Chondrocyte (in vitro differentiated cells): ENCODE measurements around the gene ZNF672. TPM values are rescaled to one million over a fixed set of nuclear protein-coding genes. Genes with fewer than 3 reads are reported as not detected.
"Not testable (repeated sequence)": the region's sequence is repeated elsewhere in the genome, so short reads cannot be mapped to it uniquely, and the experiment has no call there.

Experiments
- DNase-seq: peaks from one replicate; pipeline ENCODE4 v3.0.0; 2021; ENCODE audit warnings: mixed read lengths, low spot score
- H3K27ac Mint-ChIP-seq: one replicate; pipeline ENCODE4 v1.8.0; 2021; ENCODE audit warnings: mild to moderate bottlenecking, moderate library complexity, mixed read lengths; ENCODE audit not compliant: unreplicated experiment
- H3K27me3 Mint-ChIP-seq: 2 replicates; pipeline ENCODE4 v1.8.0; 2021; ENCODE audit warnings: low read depth, mixed read lengths
- H3K36me3 Mint-ChIP-seq: 2 replicates; pipeline ENCODE4 v1.8.0; 2021; ENCODE audit warnings: low read depth, mixed read lengths
- H3K4me1 Mint-ChIP-seq: 2 replicates; pipeline ENCODE4 v1.8.0; 2021; ENCODE audit warnings: low read depth, mild to moderate bottlenecking, mixed read lengths
- H3K4me3 Mint-ChIP-seq: one replicate; pipeline ENCODE4 v1.8.0; 2021; ENCODE audit warnings: mild to moderate bottlenecking, moderate library complexity, mixed read lengths; ENCODE audit not compliant: unreplicated experiment
- H3K9me3 Mint-ChIP-seq: 2 replicates; pipeline ENCODE4 v1.8.0; 2021; ENCODE audit warnings: low read depth, mixed read lengths
- CTCF ChIP-seq: fragments of 200-600 bp; sonication (generic); IDR thresholded peaks from 2 replicates; pipeline ENCODE4 v1.5.0; 2021; ENCODE audit warnings: antibody characterized with exemption, mild to moderate bottlenecking, moderate library complexity
- total RNA-seq: library from RNA; stranded (reverse); gene quantifications from 3 replicates; pipeline ENCODE4 v1.2.1, GENCODE V29; 2021

The ZNF672 gene
- total RNA-seq, 1 donor from 2014 or later, result 17.1 TPM

GRCh38 chr1:248828845-248829244, 9.2 kb upstream of the ZNF672 start:
- no peak overlapping the region for H3K4me3 Mint-ChIP-seq
- no peak for TF ChIP-seq CTCF
- no peak overlapping the region for H3K27ac Mint-ChIP-seq
- no peak for DNase-seq
- peaks cover 1% of the 10 kb centered on the region for H3K36me3 Mint-ChIP-seq
- peaks cover 12% of the 10 kb centered on the region for H3K27me3 Mint-ChIP-seq
- H3K4me1 Mint-ChIP-seq, result peaks cover 22% of the 10 kb centered on the region
- no peaks in the 10 kb centered on the region for H3K9me3 Mint-ChIP-seq

- H3K4me3 Mint-ChIP-seq, H3K4me1 Mint-ChIP-seq, H3K27ac Mint-ChIP-seq, H3K9me3 Mint-ChIP-seq, DNase-seq, H3K36me3 Mint-ChIP-seq: not testable (repeated sequence)
- peaks cover 12% of the 10 kb centered on the region for H3K27me3 Mint-ChIP-seq
These were observed 7.4 kb upstream of the ZNF672 start for GRCh38 chr1:248830718-248831017.

GRCh38 chr1:248831842-248832241, 6.2 kb upstream of the ZNF672 start:
- Mint-ChIP-seq H3K4me1 (peaks cover 1% of the 10 kb centered on the region), H3K9me3 (no peaks in the 10 kb centered on the region), H3K36me3 (no peaks in the 10 kb centered on the region), H3K4me3 (no peak overlapping the region), H3K27ac (no peak overlapping the region), H3K27me3 (peaks cover 12% of the 10 kb centered on the region)
- no peak for TF ChIP-seq CTCF
- no peak for DNase-seq

- no peak for TF ChIP-seq CTCF
- Mint-ChIP-seq H3K4me1 (peaks cover 6% of the 10 kb centered on the region), H3K36me3 (no peaks in the 10 kb centered on the region), H3K4me3 (no peak overlapping the region), H3K27me3 (peaks cover 12% of the 10 kb centered on the region), H3K27ac (no peak overlapping the region), H3K9me3 (no peaks in the 10 kb centered on the region)
- DNase-seq, result no peak
These were observed 3.6 kb upstream of the ZNF672 start for GRCh38 chr1:248834343-248834940.

- Mint-ChIP-seq H3K27me3 (peaks cover 6% of the 10 kb centered on the region), H3K27ac (no peak overlapping the region), H3K4me1 (peaks cover 26% of the 10 kb centered on the region), H3K36me3 (no peaks in the 10 kb centered on the region), H3K9me3 (no peaks in the 10 kb centered on the region), H3K4me3 (no peak overlapping the region)
- DNase-seq, result no peak
- no peak for TF ChIP-seq CTCF
These were observed 811 bp upstream of the ZNF672 start for GRCh38 chr1:248837045-248837780.
